B cell (primary cell): Measurements from ENCODE around the gene UBE4A. TPM values are rescaled to one million over a fixed set of nuclear protein-coding genes. Genes with fewer than 3 reads are reported as not detected.

Experiments used
- ATAC-seq: fragments of 200-7000 bp; cut with Tn5 transposase; one replicate; pipeline ENCODE4 v1.10.0; 2021; ENCODE audit warnings: low read depth, mild to moderate bottlenecking, moderate number of reproducible peaks, moderate library complexity
- CTCF ChIA-PET: fragments of 350-600 bp; sonication (Branson Sonifier 250); formaldehyde crosslinking; loops from one replicate; lab custom pipeline; 2021; ENCODE audit warnings: antibody characterized with exemption, inconsistent platforms; lab: Charles Lee
- POLR2A ChIA-PET: fragments of 350-600 bp; sonication (Branson Sonifier 250); formaldehyde crosslinking; loops from one replicate; lab custom pipeline; 2021; ENCODE audit warnings: antibody characterized with exemption; lab: Charles Lee
- DNase-seq: peaks from one replicate; pipeline ENCODE4 v3.0.0; 2013
- H2AFZ ChIP-seq: 2 replicates; pipeline ENCODE4 v1.6.1; 2012; ENCODE audit warnings: mild to moderate bottlenecking, low read depth, low read length; ENCODE audit not compliant: insufficient read depth, poor library complexity, severe bottlenecking
- H3K27ac ChIP-seq, 2 donors: 1 replicate in 1 of 2; 2 replicates in 1 of 2; pipeline ENCODE4 v1.5.1; 2012 to 2013; ENCODE audit warnings: low read length in 2 of 2, mild to moderate bottlenecking in 2 of 2, moderate library complexity in 1 of 2
- H3K27me3 ChIP-seq, 4 experiments: fragments of 200-600 bp in 1 of 4; sonication (generic) in 1 of 4; replicated peaks in 1 of 4; 1 replicate in 2 of 4; 2 replicates in 2 of 4; pipeline versions ENCODE4 v1.6.1 to v1.7.0; 2013 to 2016; ENCODE audit warnings: low read length in 3 of 4, mild to moderate bottlenecking in 2 of 4, mixed read lengths in 1 of 4, moderate library complexity in 1 of 4; ENCODE audit not compliant: insufficient read depth in 4 of 4, control insufficient read depth in 3 of 4; ENCODE audit errors: control extremely low read depth in 1 of 4
- H3K36me3 ChIP-seq, 2 experiments: replicated peaks in 1 of 2; 1 replicate in 1 of 2; 2 replicates in 1 of 2; pipeline versions ENCODE4 v1.6.1 to v1.7.1; 2013; ENCODE audit warnings: low read length in 1 of 2; ENCODE audit not compliant: insufficient read depth in 2 of 2, control insufficient read depth in 1 of 2; ENCODE audit errors: control extremely low read depth in 1 of 2, extremely low read depth in 1 of 2
- H3K4me1 ChIP-seq, 2 donors: fragments of 200-600 bp in 1 of 2; sonication (generic) in 1 of 2; 1 replicate in 1 of 2; 2 replicates in 1 of 2; pipeline versions ENCODE4 v1.5.1 to v1.6.1; 2013 to 2017; ENCODE audit warnings: low read length in 2 of 2; ENCODE audit not compliant: control insufficient read depth in 2 of 2, insufficient read depth in 2 of 2
- H3K4me2 ChIP-seq: replicated peaks from 2 replicates; pipeline ENCODE3; 2012; ENCODE audit warnings: mild to moderate bottlenecking, low read depth, low read length; ENCODE audit not compliant: poor library complexity, severe bottlenecking
- H3K4me3 ChIP-seq, 5 experiments: fragments of 200-600 bp in 1 of 5; sonication (generic) in 1 of 5; 1 replicate in 3 of 5; 2 replicates in 2 of 5; pipeline versions ENCODE4 v1.5.1 to v1.7.0; 2011 to 2016; ENCODE audit warnings: low read length in 4 of 5, mild to moderate bottlenecking in 4 of 5, low read depth in 2 of 5, control low read depth in 1 of 5, moderate library complexity in 1 of 5; ENCODE audit not compliant: insufficient read depth in 1 of 5; ENCODE audit errors: control extremely low read depth in 1 of 5, extremely low read depth in 1 of 5
- H3K79me2 ChIP-seq: fragments of 200-600 bp; sonication (generic); one replicate; pipeline ENCODE4 v1.6.0; 2016; ENCODE audit warnings: low read length; ENCODE audit not compliant: control insufficient read depth, insufficient read depth
- H3K9ac ChIP-seq: fragments of 200-600 bp; sonication (generic); 2 replicates; pipeline ENCODE4 v1.6.1; 2017; ENCODE audit warnings: mild to moderate bottlenecking, low read length, moderate library complexity
- H3K9me3 ChIP-seq, 3 donors: one replicate each; pipeline versions ENCODE4 v1.6.1 to v1.7.1; 2013; ENCODE audit warnings: low read length in 2 of 3; ENCODE audit not compliant: control insufficient read depth in 2 of 3, insufficient read depth in 1 of 3; ENCODE audit errors: control extremely low read depth in 1 of 3
- H4K20me1 ChIP-seq: 2 replicates; pipeline ENCODE4 v1.6.0; 2012; ENCODE audit warnings: mild to moderate bottlenecking, low read length; ENCODE audit not compliant: insufficient read depth, control insufficient read depth, poor library complexity, severe bottlenecking
- H3K27ac Mint-ChIP-seq: one replicate; pipeline ENCODE4 v1.8.0; 2021; ENCODE audit warnings: mixed read lengths
- H3K27me3 Mint-ChIP-seq: one replicate; pipeline ENCODE4 v1.8.0; 2021; ENCODE audit warnings: mixed read lengths
- H3K4me1 Mint-ChIP-seq: one replicate; pipeline ENCODE4 v1.8.0; 2021; ENCODE audit warnings: mixed read lengths
- H3K4me3 Mint-ChIP-seq: one replicate; pipeline ENCODE4 v1.8.0; 2021; ENCODE audit warnings: mixed read lengths
- H3K9me3 Mint-ChIP-seq: one replicate; pipeline ENCODE4 v1.8.0; 2022; ENCODE audit warnings: mixed read lengths; ENCODE audit not compliant: insufficient read depth
- CTCF ChIP-seq: fragments of 200-600 bp; IDR thresholded peaks from one replicate; pipeline ENCODE4 v1.8.0; 2022; ENCODE audit warnings: antibody characterized with exemption, mild to moderate bottlenecking
- EZH2 ChIP-seq: IDR thresholded peaks from 2 replicates; pipeline ENCODE4 v1.6.1; 2012; ENCODE audit warnings: borderline replicate concordance, low read depth, mild to moderate bottlenecking, moderate library complexity, low read length; ENCODE audit not compliant: insufficient read depth, poor library complexity, severe bottlenecking
- WGBS: methylation state at CpG from one replicate; pipeline ENCODE4 v1.1.5; 2013; ENCODE audit warnings: missing lambda C conversion rate; ENCODE audit not compliant: insufficient coverage; 5-methylcytosine and 5-hydroxymethylcytosine counted together
- intact Hi-C: fragments of 100-400 bp; cut with micrococcal nuclease; formaldehyde crosslinking; loops from one replicate; pipeline ENCODE4 v1.10.0; 2022
- polyA plus RNA-seq: library from polyadenylated mRNA; depleted of rRNA; stranded (reverse); fragments of >200 nt; gene quantifications from 2 replicates; pipeline ENCODE4 v1.2.3, GENCODE V29; 2012
- total RNA-seq, 2 donors: library from RNA; stranded (reverse); fragments of 120-200 nt in 1 of 2; gene quantifications; 1 replicate in 1 of 2; 2 replicates in 1 of 2; pipeline versions ENCODE4 v1.2.3 to v1.2.4, GENCODE V29; 2013 to 2022

Gene UBE4A
- total and polyA plus RNA-seq, 2 donors (not counting 1 experiment from before 2014, with no cell fraction given): 14.7 to 37.3 TPM

GRCh38 chr11:118358071-118358470 is 1.3 kb upstream of the UBE4A start:
- no peak overlapping the region for H3K27ac Mint-ChIP-seq
- Histone ChIP-seq H3K4me1 (peaks cover 18 to 23% of the 10 kb centered on the region in 2 donors), H4K20me1 (peaks cover under 1% of the 10 kb centered on the region), H3K9me3 (peaks cover 0 to 4% (median 1%) of the 10 kb centered on the region in 3 donors), H2AFZ (no peak overlapping the region), H3K27ac (no peak overlapping the region), H3K27me3 (no peaks in the 10 kb centered on the region), H3K79me2 (peaks cover 35% of the 10 kb centered on the region), H3K9ac (no peak overlapping the region), H3K4me3 (no peak overlapping the region), H3K36me3 (peaks cover 0 to 8% of the 10 kb centered on the region in 2 experiments), H3K4me2 (no peak overlapping the region)
- ChIA-PET CTCF (interaction anchor here (1.8 to 1.9 kb wide), 2 partner anchors 63 to 159 kb away, joined by 4 to 19 read pairs; no protein-coding TSS in a partner anchor), POLR2A (no interaction called here)
- DNase-seq: no peak
- H3K4me3 Mint-ChIP-seq: no peak overlapping the region
- intact Hi-C loops: loop anchor here (2.0 kb wide), 1 partner anchor 215 kb away; the partner anchor contains the start of gene ARCN1
- no peaks in the 10 kb centered on the region for H3K9me3 Mint-ChIP-seq
- ATAC-seq: no peak
- H3K27me3 Mint-ChIP-seq: no peaks in the 10 kb centered on the region
- no peak for TF ChIP-seq EZH2
- no peak for TF ChIP-seq CTCF
- H3K4me1 Mint-ChIP-seq: peaks cover 36% of the 10 kb centered on the region
- WGBS: no CpG with 5 or more reads among the region's 3 CpGs

- H3K4me1 Mint-ChIP-seq: peaks cover 27% of the 10 kb centered on the region
- POLR2A ChIA-PET: no interaction called here
- H3K4me3 ChIP-seq: no peak overlapping the region
- TF ChIP-seq CTCF (no peak), EZH2 (no peak)
- H3K9me3 Mint-ChIP-seq: no peaks in the 10 kb centered on the region
- no peak overlapping the region for H3K4me3 Mint-ChIP-seq
- no peaks in the 10 kb centered on the region for H3K27me3 Mint-ChIP-seq
- H3K27ac Mint-ChIP-seq: no peak overlapping the region
- ATAC-seq (no peak), DNase-seq (no peak)
- no peak overlapping the region for H3K9ac ChIP-seq
- no peak overlapping the region for H3K4me2 ChIP-seq
- H3K27ac ChIP-seq: no peak overlapping the region
- peaks cover 59% of the 10 kb centered on the region for H3K79me2 ChIP-seq
- peaks cover 21% of the 10 kb centered on the region for H4K20me1 ChIP-seq
- intact Hi-C loops: no loop called here
- no peak overlapping the region for H2AFZ ChIP-seq
- H3K4me1 ChIP-seq: peaks cover 12 to 14% of the 10 kb centered on the region in 2 donors
- WGBS: 100% methylated on average over 1 of the region's 3 CpGs
- H3K9me3 ChIP-seq: no peaks in the 10 kb centered on the region
- no peaks in the 10 kb centered on the region for H3K27me3 ChIP-seq
- peaks cover 8 to 59% of the 10 kb centered on the region in 2 experiments for H3K36me3 ChIP-seq
- CTCF ChIA-PET: interaction anchor here (0.7 to 2.6 kb wide), 4 partner anchors 12 to 982 kb away, joined by 3 to 8 read pairs (median 6); no protein-coding TSS in a partner anchor
Measured at GRCh38 chr11:118364956-118365615, 5.7 kb downstream of the UBE4A start.
